ENCODE results near the gene CALHM3.

DNA sequence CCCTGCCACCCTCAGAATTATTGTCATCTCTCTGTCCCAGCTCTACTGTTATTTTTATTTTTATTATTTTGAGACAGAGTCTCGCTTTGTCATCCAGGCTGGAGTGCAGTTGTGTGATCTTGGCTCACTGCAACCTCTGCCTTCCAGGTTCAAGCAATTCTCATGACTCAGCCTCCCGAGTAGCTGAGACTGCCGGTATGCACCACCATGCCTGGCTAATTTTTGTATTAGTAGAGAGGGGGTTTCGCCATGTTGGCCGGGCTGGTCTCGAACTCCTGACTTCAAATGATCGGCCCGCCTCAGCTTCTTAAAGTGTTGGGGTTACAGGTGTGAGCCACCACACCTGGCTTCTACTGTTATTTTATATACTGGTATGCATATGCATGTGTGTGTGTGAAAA lies 37.8 kb downstream of the CALHM3 start:
- TF ChIP-seq ZNF331 (CRISPR knock-in tag; IDR thresholded peaks at IDR 0.05; ENCODE audit: low read depth): no peak
- TF ChIP-seq, protein P1, sequence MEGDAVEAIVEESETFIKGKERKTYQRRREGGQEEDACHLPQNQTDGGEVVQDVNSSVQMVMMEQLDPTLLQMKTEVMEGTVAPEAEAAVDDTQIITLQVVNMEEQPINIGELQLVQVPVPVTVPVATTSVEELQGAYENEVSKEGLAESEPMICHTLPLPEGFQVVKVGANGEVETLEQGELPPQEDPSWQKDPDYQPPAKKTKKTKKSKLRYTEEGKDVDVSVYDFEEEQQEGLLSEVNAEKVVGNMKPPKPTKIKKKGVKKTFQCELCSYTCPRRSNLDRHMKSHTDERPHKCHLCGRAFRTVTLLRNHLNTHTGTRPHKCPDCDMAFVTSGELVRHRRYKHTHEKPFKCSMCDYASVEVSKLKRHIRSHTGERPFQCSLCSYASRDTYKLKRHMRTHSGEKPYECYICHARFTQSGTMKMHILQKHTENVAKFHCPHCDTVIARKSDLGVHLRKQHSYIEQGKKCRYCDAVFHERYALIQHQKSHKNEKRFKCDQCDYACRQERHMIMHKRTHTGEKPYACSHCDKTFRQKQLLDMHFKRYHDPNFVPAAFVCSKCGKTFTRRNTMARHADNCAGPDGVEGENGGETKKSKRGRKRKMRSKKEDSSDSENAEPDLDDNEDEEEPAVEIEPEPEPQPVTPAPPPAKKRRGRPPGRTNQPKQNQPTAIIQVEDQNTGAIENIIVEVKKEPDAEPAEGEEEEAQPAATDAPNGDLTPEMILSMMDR (conservative IDR thresholded peaks at IDR 0.05; ENCODE audit: low read depth in 2 of 2): no peak
- TF ChIP-seq POLR2AphosphoS5 (IDR thresholded peaks at IDR 0.05; ENCODE audit: low read depth): no peak
- TF ChIP-seq EZH2phosphoT487 (IDR thresholded peaks at IDR 0.05; ENCODE audit: unreplicated experiment): no peak
- no peak for TF ChIP-seq EZH2 (IDR thresholded peaks at IDR 0.05; ENCODE audit: low read depth, unreplicated experiment)
- TF ChIP-seq, protein P2, sequence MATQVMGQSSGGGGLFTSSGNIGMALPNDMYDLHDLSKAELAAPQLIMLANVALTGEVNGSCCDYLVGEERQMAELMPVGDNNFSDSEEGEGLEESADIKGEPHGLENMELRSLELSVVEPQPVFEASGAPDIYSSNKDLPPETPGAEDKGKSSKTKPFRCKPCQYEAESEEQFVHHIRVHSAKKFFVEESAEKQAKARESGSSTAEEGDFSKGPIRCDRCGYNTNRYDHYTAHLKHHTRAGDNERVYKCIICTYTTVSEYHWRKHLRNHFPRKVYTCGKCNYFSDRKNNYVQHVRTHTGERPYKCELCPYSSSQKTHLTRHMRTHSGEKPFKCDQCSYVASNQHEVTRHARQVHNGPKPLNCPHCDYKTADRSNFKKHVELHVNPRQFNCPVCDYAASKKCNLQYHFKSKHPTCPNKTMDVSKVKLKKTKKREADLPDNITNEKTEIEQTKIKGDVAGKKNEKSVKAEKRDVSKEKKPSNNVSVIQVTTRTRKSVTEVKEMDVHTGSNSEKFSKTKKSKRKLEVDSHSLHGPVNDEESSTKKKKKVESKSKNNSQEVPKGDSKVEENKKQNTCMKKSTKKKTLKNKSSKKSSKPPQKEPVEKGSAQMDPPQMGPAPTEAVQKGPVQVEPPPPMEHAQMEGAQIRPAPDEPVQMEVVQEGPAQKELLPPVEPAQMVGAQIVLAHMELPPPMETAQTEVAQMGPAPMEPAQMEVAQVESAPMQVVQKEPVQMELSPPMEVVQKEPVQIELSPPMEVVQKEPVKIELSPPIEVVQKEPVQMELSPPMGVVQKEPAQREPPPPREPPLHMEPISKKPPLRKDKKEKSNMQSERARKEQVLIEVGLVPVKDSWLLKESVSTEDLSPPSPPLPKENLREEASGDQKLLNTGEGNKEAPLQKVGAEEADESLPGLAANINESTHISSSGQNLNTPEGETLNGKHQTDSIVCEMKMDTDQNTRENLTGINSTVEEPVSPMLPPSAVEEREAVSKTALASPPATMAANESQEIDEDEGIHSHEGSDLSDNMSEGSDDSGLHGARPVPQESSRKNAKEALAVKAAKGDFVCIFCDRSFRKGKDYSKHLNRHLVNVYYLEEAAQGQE (IDR thresholded peaks at IDR 0.05; ENCODE audit: unreplicated experiment): no peak
- TF ChIP-seq ZNF114 (CRISPR knock-in tag; IDR thresholded peaks at IDR 0.05): no peak
- TF ChIP-seq CREB1 (CRISPR knock-in tag; IDR thresholded peaks at IDR 0.05; ENCODE audit: low read depth): no peak
- TF ChIP-seq STAT1 (IDR thresholded peaks at IDR 0.05; ENCODE audit: unreplicated experiment): no peak

All from GM23338 (cell line).